WTC11 (cell line): ENCODE results near the gene PTPRG. TPM values are rescaled to one million over a fixed set of nuclear protein-coding genes. Genes with fewer than 3 reads are reported as not detected.

Source experiments
- ATAC-seq: fragments of 200-7000 bp; cut with Tn5 transposase; 2 replicates; pipeline ENCODE4 v1.10.0; 2021; ENCODE audit warnings: mild to moderate bottlenecking, moderate library complexity
- CTCF ChIA-PET: fragments of 300-600 bp; sonication (Branson Sonifier 250); formaldehyde crosslinking; loops from one replicate; lab custom pipeline; 2021; ENCODE audit warnings: antibody characterized with exemption; lab: Charles Lee
- POLR2A ChIA-PET: fragments of 350-600 bp; sonication (Branson Sonifier 250); formaldehyde crosslinking; loops from one replicate; lab custom pipeline; 2021; ENCODE audit warnings: antibody characterized with exemption; lab: Charles Lee
- DNase-seq: peaks from one replicate; pipeline ENCODE4 v3.0.0; 2021; ENCODE audit warnings: low spot score
- H3K27ac Mint-ChIP-seq: 2 replicates; pipeline ENCODE4 v1.8.0; 2021; ENCODE audit warnings: mixed read lengths
- H3K27me3 Mint-ChIP-seq: 2 replicates; pipeline ENCODE4 v1.8.0; 2021; ENCODE audit warnings: low read depth, mild to moderate bottlenecking, moderate library complexity, mixed read lengths
- H3K36me3 Mint-ChIP-seq: 2 replicates; pipeline ENCODE4 v1.8.0; 2021; ENCODE audit warnings: mixed read lengths
- H3K4me1 Mint-ChIP-seq: 2 replicates; pipeline ENCODE4 v1.8.0; 2022; ENCODE audit warnings: mixed read lengths
- H3K4me3 Mint-ChIP-seq: 2 replicates; pipeline ENCODE4 v1.8.0; 2021; ENCODE audit warnings: mild to moderate bottlenecking, moderate library complexity, mixed read lengths
- H3K9me3 Mint-ChIP-seq: 2 replicates; pipeline ENCODE4 v1.8.0; 2021; ENCODE audit warnings: mixed read lengths
- AR ChIP-seq: fragments of 250-450 bp; sonication (Bioruptor Pico); IDR thresholded peaks from 2 replicates; pipeline ENCODE4 v1.9.0; 2021; ENCODE audit warnings: mild to moderate bottlenecking
- ATF1 ChIP-seq: sonication (generic); formaldehyde crosslinking; IDR thresholded peaks from 2 replicates; pipeline ENCODE4 v1.8.1; 2023; ENCODE audit warnings: mild to moderate bottlenecking, moderate library complexity, missing genetic modification reagents
- ATF3 ChIP-seq: sonication (generic); formaldehyde crosslinking; conservative IDR thresholded peaks from 2 replicates; pipeline ENCODE4 v1.8.1; 2022; ENCODE audit warnings: mild to moderate bottlenecking, missing genetic modification reagents
- CBFB ChIP-seq: sonication (generic); formaldehyde crosslinking; IDR thresholded peaks from 2 replicates; pipeline ENCODE4 v1.8.1; 2022; ENCODE audit warnings: mild to moderate bottlenecking, low read depth, missing genetic modification reagents
- E2F4 ChIP-seq: sonication (generic); formaldehyde crosslinking; IDR thresholded peaks from 2 replicates; pipeline ENCODE4 v1.8.1; 2022; ENCODE audit warnings: low read depth, mild to moderate bottlenecking, moderate library complexity, missing genetic modification reagents, borderline replicate concordance
- E2F5 ChIP-seq: sonication (generic); formaldehyde crosslinking; IDR thresholded peaks from 2 replicates; pipeline ENCODE4 v1.8.1; 2022; ENCODE audit warnings: mild to moderate bottlenecking, moderate library complexity, missing genetic modification reagents
- EMX1 ChIP-seq: fragments of 250-450 bp; sonication (Bioruptor Pico); IDR thresholded peaks from 2 replicates; pipeline ENCODE4 v1.8.0; 2021; ENCODE audit warnings: mild to moderate bottlenecking
- ESRRA ChIP-seq: sonication (generic); formaldehyde crosslinking; IDR thresholded peaks from 2 replicates; pipeline ENCODE4 v1.8.1; 2022; ENCODE audit warnings: mild to moderate bottlenecking, missing genetic modification reagents, borderline replicate concordance
- JUN ChIP-seq: sonication (generic); formaldehyde crosslinking; IDR thresholded peaks from 2 replicates; pipeline ENCODE4 v1.8.0; 2023; ENCODE audit warnings: mild to moderate bottlenecking, missing genetic modification reagents
- KAT7 ChIP-seq: sonication (generic); formaldehyde crosslinking; IDR thresholded peaks from 2 replicates; pipeline ENCODE4 v1.8.1; 2023; ENCODE audit warnings: missing genetic modification reagents, mild to moderate bottlenecking, borderline replicate concordance
- MAX ChIP-seq: sonication (generic); formaldehyde crosslinking; IDR thresholded peaks from 2 replicates; pipeline ENCODE4 v1.8.0; 2022; ENCODE audit warnings: mild to moderate bottlenecking, missing genetic modification reagents
- MXD4 ChIP-seq: fragments of 250-450 bp; sonication (Bioruptor Pico); IDR thresholded peaks from 2 replicates; pipeline ENCODE4 v1.8.0; 2021; ENCODE audit warnings: mild to moderate bottlenecking, moderate library complexity, borderline replicate concordance
- MYBL2 ChIP-seq: sonication (generic); formaldehyde crosslinking; IDR thresholded peaks from 2 replicates; pipeline ENCODE4 v1.8.1; 2023; ENCODE audit warnings: mild to moderate bottlenecking, moderate library complexity, missing genetic modification reagents
- NR2C2 ChIP-seq: sonication (generic); formaldehyde crosslinking; IDR thresholded peaks from 2 replicates; pipeline ENCODE4 v1.8.0; 2022; ENCODE audit warnings: mild to moderate bottlenecking, missing genetic modification reagents
- NR3C1 ChIP-seq: sonication (generic); formaldehyde crosslinking; conservative IDR thresholded peaks from 2 replicates; pipeline ENCODE4 v1.8.1; 2023; ENCODE audit warnings: low read depth, mild to moderate bottlenecking, missing genetic modification reagents
- OVOL2 ChIP-seq: fragments of 250-450 bp; sonication (Bioruptor Pico); IDR thresholded peaks from 2 replicates; pipeline ENCODE4 v1.9.0; 2021; ENCODE audit warnings: mild to moderate bottlenecking, borderline replicate concordance
- PREB ChIP-seq: sonication (generic); formaldehyde crosslinking; IDR thresholded peaks from 2 replicates; pipeline ENCODE4 v1.8.1; 2022; ENCODE audit warnings: mild to moderate bottlenecking, missing genetic modification reagents, moderate library complexity, borderline replicate concordance
- PRRX2 ChIP-seq: fragments of 250-450 bp; sonication (Bioruptor Pico); IDR thresholded peaks from 2 replicates; pipeline ENCODE4 v1.8.0; 2021; ENCODE audit warnings: mild to moderate bottlenecking
- STAT6 ChIP-seq: sonication (generic); formaldehyde crosslinking; conservative IDR thresholded peaks from 2 replicates; pipeline ENCODE4 v1.8.1; 2023; ENCODE audit warnings: mild to moderate bottlenecking, low read depth, missing genetic modification reagents, moderate library complexity
- TEAD4 ChIP-seq: sonication (generic); formaldehyde crosslinking; IDR thresholded peaks from 2 replicates; pipeline ENCODE4 v1.8.0; 2022; ENCODE audit warnings: mild to moderate bottlenecking, missing genetic modification reagents
- ZMAT4 ChIP-seq: fragments of 250-450 bp; sonication (Bioruptor Pico); IDR thresholded peaks from 2 replicates; pipeline ENCODE4 v1.9.0; 2021; ENCODE audit warnings: mild to moderate bottlenecking
- ZNF121 ChIP-seq: sonication (generic); formaldehyde crosslinking; IDR thresholded peaks from 2 replicates; pipeline ENCODE4 v1.8.0; 2023; ENCODE audit warnings: missing genetic modification reagents
- ZNF138 ChIP-seq: sonication (generic); formaldehyde crosslinking; conservative IDR thresholded peaks from 2 replicates; pipeline ENCODE4 v1.8.1; 2022; ENCODE audit warnings: mild to moderate bottlenecking, moderate library complexity, missing genetic modification reagents
- ZNF512 ChIP-seq: sonication (generic); formaldehyde crosslinking; IDR thresholded peaks from 2 replicates; pipeline ENCODE4 v1.8.1; 2022; ENCODE audit warnings: missing genetic modification reagents, borderline replicate concordance
- ZNF671 ChIP-seq: fragments of 250-450 bp; sonication (Bioruptor Pico); IDR thresholded peaks from 2 replicates; pipeline ENCODE4 v1.8.0; 2021; ENCODE audit warnings: mild to moderate bottlenecking
- total RNA-seq: library from RNA; stranded (reverse); gene quantifications from 3 replicates; pipeline ENCODE4 v1.2.3, GENCODE V29; 2021

The PTPRG gene
- total RNA-seq, 1 experiment from 2014 or later: 106 TPM

GRCh38 chr3:62167566-62168262 is 606.3 kb downstream of the PTPRG start:
- Mint-ChIP-seq H3K9me3 (peaks cover 14% of the 10 kb centered on the region), H3K27me3 (no peaks in the 10 kb centered on the region), H3K27ac (no peak overlapping the region), H3K36me3 (peaks cover 28% of the 10 kb centered on the region), H3K4me3 (no peak overlapping the region)
- CTCF ChIA-PET: no interaction called here
- ATAC-seq: no peak
- TF ChIP-seq STAT6 (CRISPR knock-in tag) (no peak), ZNF138 (no peak), MYBL2 (CRISPR knock-in tag) (no peak), ATF1 (no peak), ATF3 (CRISPR knock-in tag) (no peak), PRRX2 (no peak), E2F5 (CRISPR knock-in tag) (no peak), ZMAT4 (CRISPR knock-in tag) (no peak), CBFB (CRISPR knock-in tag) (no peak), OVOL2 (no peak), ZNF121 (CRISPR knock-in tag) (no peak), JUN (CRISPR knock-in tag) (no peak), NR3C1 (no peak), KAT7 (CRISPR knock-in tag) (no peak), ZNF512 (CRISPR knock-in tag) (no peak), AR (no peak)
- TF ChIP-seq, all 79 proteins: peak for 0
- DNase-seq: no peak
- POLR2A ChIA-PET: no interaction called here
- H3K4me1 Mint-ChIP-seq: peaks cover 46% of the 10 kb centered on the region

- H3K36me3 Mint-ChIP-seq: peaks cover 29% of the 10 kb centered on the region
- POLR2A ChIA-PET: no interaction called here
- no peaks in the 10 kb centered on the region for H3K27me3 Mint-ChIP-seq
- CTCF ChIA-PET: no interaction called here
- no peak for DNase-seq
- H3K4me3 Mint-ChIP-seq: no peak overlapping the region
- peaks cover 43% of the 10 kb centered on the region for H3K4me1 Mint-ChIP-seq
- H3K27ac Mint-ChIP-seq: no peak overlapping the region
- peaks cover 14% of the 10 kb centered on the region for H3K9me3 Mint-ChIP-seq
- ATAC-seq: no peak
- TF ChIP-seq NR2C2: no peak
- no peak for TF ChIP-seq MXD4 (CRISPR knock-in tag)
- no peak for TF ChIP-seq ZNF121 (CRISPR knock-in tag)
- no peak for TF ChIP-seq MAX (CRISPR knock-in tag)
- no peak for TF ChIP-seq E2F4 (CRISPR knock-in tag)
- TF ChIP-seq PREB (CRISPR knock-in tag): no peak
- TF ChIP-seq TEAD4: no peak
- no peak for TF ChIP-seq EMX1 (CRISPR knock-in tag)
- no peak for TF ChIP-seq ESRRA (CRISPR knock-in tag)
- TF ChIP-seq ZNF671: no peak
These were observed 607.0 kb downstream of the PTPRG start for GRCh38 chr3:62168356-62168755.
